B cell (primary cell): Measurements from ENCODE around the gene PGF.

Experiments
- EZH2 ChIP-seq: IDR thresholded peaks from 2 replicates; pipeline ENCODE4 v1.6.1; 2012; ENCODE audit warnings: borderline replicate concordance, low read depth, mild to moderate bottlenecking, moderate library complexity, low read length; ENCODE audit not compliant: insufficient read depth, poor library complexity, severe bottlenecking
- TF ChIP-seq, protein P1 (sequence below): fragments of 200-600 bp; IDR thresholded peaks from one replicate; pipeline ENCODE4 v1.8.0; 2022; ENCODE audit warnings: antibody characterized with exemption, mild to moderate bottlenecking

DNA sequence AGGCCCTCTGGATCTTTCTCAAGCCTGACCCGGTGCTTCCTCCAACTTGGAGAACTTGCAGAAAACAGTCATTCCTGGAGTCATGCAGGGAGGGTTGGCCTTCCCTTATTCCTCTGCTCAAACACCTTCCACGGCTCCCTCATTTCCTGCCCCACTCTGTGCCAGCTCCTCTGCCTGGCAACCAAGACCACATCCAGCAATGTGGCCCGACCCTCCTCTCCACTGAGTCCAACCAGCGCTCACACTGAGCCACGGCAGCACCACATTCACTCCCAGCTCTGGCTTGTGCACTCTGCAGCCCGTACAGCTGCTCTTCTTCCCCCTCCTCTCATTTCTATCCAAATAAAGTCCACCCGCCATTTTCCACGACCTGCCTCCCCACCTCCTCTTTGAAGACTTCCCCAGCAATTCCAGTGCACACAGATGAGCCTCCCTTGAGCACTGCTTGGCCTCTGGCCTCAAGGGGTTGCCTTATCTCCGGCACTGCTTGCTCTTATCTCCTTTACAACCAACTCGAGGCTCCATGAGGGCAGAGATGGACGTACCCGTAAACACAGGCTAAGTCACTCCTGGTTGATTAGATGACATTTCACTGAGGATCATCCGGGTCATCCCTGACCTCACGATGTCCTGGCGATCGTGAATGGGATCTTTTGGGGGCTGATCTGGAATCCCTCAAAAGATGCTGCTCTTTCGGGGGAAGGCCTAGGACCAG, 5.4 kb downstream of the PGF start:
- TF ChIP-seq, protein P1, sequence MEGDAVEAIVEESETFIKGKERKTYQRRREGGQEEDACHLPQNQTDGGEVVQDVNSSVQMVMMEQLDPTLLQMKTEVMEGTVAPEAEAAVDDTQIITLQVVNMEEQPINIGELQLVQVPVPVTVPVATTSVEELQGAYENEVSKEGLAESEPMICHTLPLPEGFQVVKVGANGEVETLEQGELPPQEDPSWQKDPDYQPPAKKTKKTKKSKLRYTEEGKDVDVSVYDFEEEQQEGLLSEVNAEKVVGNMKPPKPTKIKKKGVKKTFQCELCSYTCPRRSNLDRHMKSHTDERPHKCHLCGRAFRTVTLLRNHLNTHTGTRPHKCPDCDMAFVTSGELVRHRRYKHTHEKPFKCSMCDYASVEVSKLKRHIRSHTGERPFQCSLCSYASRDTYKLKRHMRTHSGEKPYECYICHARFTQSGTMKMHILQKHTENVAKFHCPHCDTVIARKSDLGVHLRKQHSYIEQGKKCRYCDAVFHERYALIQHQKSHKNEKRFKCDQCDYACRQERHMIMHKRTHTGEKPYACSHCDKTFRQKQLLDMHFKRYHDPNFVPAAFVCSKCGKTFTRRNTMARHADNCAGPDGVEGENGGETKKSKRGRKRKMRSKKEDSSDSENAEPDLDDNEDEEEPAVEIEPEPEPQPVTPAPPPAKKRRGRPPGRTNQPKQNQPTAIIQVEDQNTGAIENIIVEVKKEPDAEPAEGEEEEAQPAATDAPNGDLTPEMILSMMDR, result no peak
- TF ChIP-seq EZH2, result no peak
